ENCODE results near the gene ACCS. TPM values are rescaled to one million over a fixed set of nuclear protein-coding genes. Genes with fewer than 3 reads are reported as not detected.

Gene ACCS
- total RNA-seq (10 to 100 TPM; 63.0 to 65.4 TPM), polyA plus RNA-seq (ENCODE audit: insufficient read depth, low read depth, low replicate concordance) (33.4 TPM)
- long read RNA-seq, donor 1, result 0 reads
- long read RNA-seq, donor 2, result 0 reads

GRCh38 chr11:44065841-44066731, at the start of gene ACCS:
Gene ACCS (plus strand): TSS chr11:44066270. CDS start chr11:44067628, 1,358 bp downstream.
- Histone ChIP-seq H3K27ac (peak within 1 kb of the TSS; percentile 93 to 96), H3K4me3 (peak within 1 kb of the TSS; percentile 79 to 82), H3K36me3 (ENCODE audit: low read depth, missing control alignments) (no peaks in the 10 kb centered on the region), H3K4me1 (peaks cover 7% of the 10 kb centered on the region), H3K27me3 (no peaks in the 10 kb centered on the region), H3K9me3 (no peaks in the 10 kb centered on the region)
- peak; percentile 80 to 88 (median 85) for TF ChIP-seq CTCF (IDR thresholded peaks at IDR 0.05)
- TF ChIP-seq POLR2A (IDR thresholded peaks at IDR 0.05), result no peak
- intact Hi-C loops (cut with DNase I; ENCODE audit: low total_unique reads), result no loop called here
- DNase-seq, result peak; percentile 98
- 0 to 1% methylated on average over 2 to 66 of the region's 70 CpGs for WGBS, 2 donors

GRCh38 chr11:44016546-44017442, 49.3 kb upstream of the ACCS start:
- Histone ChIP-seq H3K4me3 (no peak overlapping the region), H3K36me3 (ENCODE audit: low read depth, missing control alignments) (no peaks in the 10 kb centered on the region), H3K9me3 (no peaks in the 10 kb centered on the region), H3K27ac (peak overlapping the region; percentile 27 to 70), H3K27me3 (no peaks in the 10 kb centered on the region), H3K4me1 (peaks cover 7% of the 10 kb centered on the region)
- intact Hi-C loops (cut with DNase I; ENCODE audit: low total_unique reads), result no loop called here
- TF ChIP-seq POLR2A (IDR thresholded peaks at IDR 0.05), result no peak
- TF ChIP-seq CTCF (IDR thresholded peaks at IDR 0.05), result no peak
- no peak for DNase-seq
- 85 to 88% methylated on average over 2 of the region's 2 CpGs for WGBS, 2 donors

- Histone ChIP-seq H3K27me3 (no peaks in the 10 kb centered on the region), H3K36me3 (ENCODE audit: low read depth, missing control alignments) (no peaks in the 10 kb centered on the region), H3K4me1 (peaks cover 7% of the 10 kb centered on the region), H3K27ac (peak overlapping the region; percentile 10 to 70), H3K9me3 (no peaks in the 10 kb centered on the region), H3K4me3 (no peak overlapping the region)
- TF ChIP-seq POLR2A (IDR thresholded peaks at IDR 0.05), result no peak
- WGBS, 2 donors, result 58 to 68% methylated on average over 3 of the region's 3 CpGs
- intact Hi-C loops (cut with DNase I; ENCODE audit: low total_unique reads), result no loop called here
- DNase-seq, result no peak
Observed at GRCh38 chr11:44017443-44018126, 48.5 kb upstream of the ACCS start.

- no peaks in the 10 kb centered on the region for H3K9me3 ChIP-seq
- peak overlapping the region; percentile 10 to 70 for H3K27ac ChIP-seq
- TF ChIP-seq POLR2A (IDR thresholded peaks at IDR 0.05) (no peak), CTCF (IDR thresholded peaks at IDR 0.05) (no peak)
- no peak overlapping the region for H3K4me3 ChIP-seq
- peak; percentile 15 for DNase-seq
- WGBS, 2 donors, result 42% methylated on average over 3 to 4 of the region's 4 CpGs
- H3K4me1 ChIP-seq, result peaks cover 7% of the 10 kb centered on the region
- intact Hi-C loops (cut with DNase I; ENCODE audit: low total_unique reads), result no loop called here
- H3K27me3 ChIP-seq, result no peaks in the 10 kb centered on the region
- H3K36me3 ChIP-seq (ENCODE audit: low read depth, missing control alignments), result no peaks in the 10 kb centered on the region
Observed at GRCh38 chr11:44018127-44018521, 47.9 kb upstream of the ACCS start.

All from testis (tissue), 5 donors.